Cardiac muscle cell (in vitro differentiated cells and primary cell): Measurements from ENCODE around the gene WDR48. TPM values are rescaled to one million over a fixed set of nuclear protein-coding genes. Genes with fewer than 3 reads are reported as not detected.
A peak's percentile ranks its signal among the peaks of the same experiment; 100 is the strongest.

Source experiments
- DNase-seq, 2 donors: peaks; one replicate each; pipeline versions ENCODE4 v3.0.0 to v3.0.0-alpha.2; 2010 to 2017; ENCODE audit warnings: low read depth in 1 of 2, low spot score in 1 of 2
- H3K27ac ChIP-seq: fragments of 200-600 bp; sonication (generic); 2 replicates; pipeline ENCODE4 v1.5.1; 2016
- H3K27me3 ChIP-seq: fragments of 200-600 bp; sonication (generic); 2 replicates; pipeline ENCODE4 v1.6.0; 2016; ENCODE audit warnings: control low read depth
- H3K36me3 ChIP-seq: fragments of 200-600 bp; sonication (generic); 2 replicates; pipeline ENCODE4 v1.5.1; 2016; ENCODE audit warnings: control low read depth
- H3K4me1 ChIP-seq: fragments of 200-600 bp; sonication (generic); 2 replicates; pipeline ENCODE4 v1.8.1; 2017; ENCODE audit warnings: low read depth, mild to moderate bottlenecking, mixed run types
- H3K4me3 ChIP-seq: fragments of 200-600 bp; sonication (generic); 2 replicates; pipeline ENCODE4 v1.5.1; 2016; ENCODE audit warnings: mild to moderate bottlenecking
- H3K9me3 ChIP-seq: fragments of 200-600 bp; sonication (generic); 2 replicates; pipeline ENCODE4 v1.5.1; 2017; ENCODE audit warnings: low read depth, mild to moderate bottlenecking, control low read depth
- CTCF ChIP-seq: IDR thresholded peaks from 2 replicates; pipeline ENCODE4 v1.5.1; 2012; ENCODE audit warnings: low read depth, mild to moderate bottlenecking, low read length
- polyA plus RNA-seq: library from polyadenylated mRNA; unstranded; fragments of >200 nt; fragmentation: Nextera tagmentation; extraction: Ambion mirVana; gene quantifications from 2 replicates; pipeline ENCODE4 v1.2.1, GENCODE V29; 2016
- total RNA-seq: library from RNA; depleted of rRNA; stranded (reverse); fragments of >200 nt; gene quantifications from 2 replicates; pipeline ENCODE4 v1.2.3, GENCODE V29; 2016

The WDR48 gene
- total and polyA plus RNA-seq, 2 experiments from 2014 or later = 31.5 to 43.2 TPM

GRCh38 chr3:39098473-39099000 is 46.7 kb downstream of the WDR48 start:
- Histone ChIP-seq H3K4me1 (no peaks in the 10 kb centered on the region), H3K36me3 (peaks cover 46% of the 10 kb centered on the region), H3K27me3 (no peaks in the 10 kb centered on the region), H3K9me3 (no peaks in the 10 kb centered on the region), H3K27ac (no peak overlapping the region), H3K4me3 (no peak overlapping the region)
- TF ChIP-seq CTCF = no peak
- DNase-seq = no peak

- no peak for DNase-seq
- no peaks in the 10 kb centered on the region for H3K4me1 ChIP-seq
- H3K9me3 ChIP-seq = no peaks in the 10 kb centered on the region
- H3K4me3 ChIP-seq = no peak overlapping the region
- H3K27ac ChIP-seq = no peak overlapping the region
- no peaks in the 10 kb centered on the region for H3K27me3 ChIP-seq
- H3K36me3 ChIP-seq = peaks cover 39% of the 10 kb centered on the region
- TF ChIP-seq CTCF = no peak
Observed at GRCh38 chr3:39099242-39099641, 47.4 kb downstream of the WDR48 start.

GRCh38 chr3:39099738-39100499 is 48.1 kb downstream of the WDR48 start:
- no peak for TF ChIP-seq CTCF
- Histone ChIP-seq H3K4me3 (no peak overlapping the region), H3K36me3 (peaks cover 34% of the 10 kb centered on the region), H3K27me3 (no peaks in the 10 kb centered on the region), H3K4me1 (no peaks in the 10 kb centered on the region), H3K27ac (no peak overlapping the region), H3K9me3 (no peaks in the 10 kb centered on the region)
- no peak for DNase-seq

- Histone ChIP-seq H3K27ac (no peak overlapping the region), H3K4me1 (no peaks in the 10 kb centered on the region), H3K9me3 (no peaks in the 10 kb centered on the region), H3K27me3 (no peaks in the 10 kb centered on the region), H3K36me3 (peaks cover 28% of the 10 kb centered on the region), H3K4me3 (no peak overlapping the region)
- DNase-seq = no peak
- TF ChIP-seq CTCF = no peak
Observed at GRCh38 chr3:39100500-39100886, 48.7 kb downstream of the WDR48 start.

- no peaks in the 10 kb centered on the region for H3K9me3 ChIP-seq
- H3K36me3 ChIP-seq = peaks cover 25% of the 10 kb centered on the region
- H3K27ac ChIP-seq = no peak overlapping the region
- H3K4me1 ChIP-seq = peaks cover 5% of the 10 kb centered on the region
- DNase-seq = peak; percentile 35 to 50
- TF ChIP-seq CTCF = peak; percentile 69
- no peak overlapping the region for H3K4me3 ChIP-seq
- no peaks in the 10 kb centered on the region for H3K27me3 ChIP-seq
Observed at GRCh38 chr3:39101022-39101689, 49.3 kb downstream of the WDR48 start.
